ENCODE measurements around the gene TFPT.

TFPT gene

DNA sequence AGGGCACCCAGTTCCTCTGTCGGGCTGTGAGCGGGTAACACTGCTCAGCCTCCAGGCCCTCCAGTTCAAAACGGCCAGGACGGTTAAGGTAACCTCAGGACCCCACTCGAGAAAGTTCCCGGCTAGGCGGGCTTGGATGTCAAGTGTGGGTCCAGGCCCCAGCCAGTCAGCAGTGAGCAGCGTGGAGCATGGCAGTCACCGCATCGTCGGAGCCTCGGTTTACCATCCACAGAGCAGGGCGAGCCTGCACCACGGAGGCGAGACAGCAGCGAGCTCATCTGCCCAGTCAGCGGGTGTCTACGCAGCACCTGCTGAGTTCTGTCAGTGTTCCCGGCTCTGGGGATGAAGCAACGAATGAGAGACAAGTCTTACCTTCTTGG, 14.2 kb upstream of the TFPT start:
- in situ Hi-C loops (cut with MboI; ENCODE audit: low sequenced_read_pairs, unreplicated experiment), result no loop called here
- TF ChIP-seq, protein P1, sequence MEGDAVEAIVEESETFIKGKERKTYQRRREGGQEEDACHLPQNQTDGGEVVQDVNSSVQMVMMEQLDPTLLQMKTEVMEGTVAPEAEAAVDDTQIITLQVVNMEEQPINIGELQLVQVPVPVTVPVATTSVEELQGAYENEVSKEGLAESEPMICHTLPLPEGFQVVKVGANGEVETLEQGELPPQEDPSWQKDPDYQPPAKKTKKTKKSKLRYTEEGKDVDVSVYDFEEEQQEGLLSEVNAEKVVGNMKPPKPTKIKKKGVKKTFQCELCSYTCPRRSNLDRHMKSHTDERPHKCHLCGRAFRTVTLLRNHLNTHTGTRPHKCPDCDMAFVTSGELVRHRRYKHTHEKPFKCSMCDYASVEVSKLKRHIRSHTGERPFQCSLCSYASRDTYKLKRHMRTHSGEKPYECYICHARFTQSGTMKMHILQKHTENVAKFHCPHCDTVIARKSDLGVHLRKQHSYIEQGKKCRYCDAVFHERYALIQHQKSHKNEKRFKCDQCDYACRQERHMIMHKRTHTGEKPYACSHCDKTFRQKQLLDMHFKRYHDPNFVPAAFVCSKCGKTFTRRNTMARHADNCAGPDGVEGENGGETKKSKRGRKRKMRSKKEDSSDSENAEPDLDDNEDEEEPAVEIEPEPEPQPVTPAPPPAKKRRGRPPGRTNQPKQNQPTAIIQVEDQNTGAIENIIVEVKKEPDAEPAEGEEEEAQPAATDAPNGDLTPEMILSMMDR (IDR thresholded peaks at IDR 0.05; ENCODE audit: borderline replicate concordance, control extremely low read depth, extremely low read depth, insufficient read depth, missing control alignments), result no peak

DNA sequence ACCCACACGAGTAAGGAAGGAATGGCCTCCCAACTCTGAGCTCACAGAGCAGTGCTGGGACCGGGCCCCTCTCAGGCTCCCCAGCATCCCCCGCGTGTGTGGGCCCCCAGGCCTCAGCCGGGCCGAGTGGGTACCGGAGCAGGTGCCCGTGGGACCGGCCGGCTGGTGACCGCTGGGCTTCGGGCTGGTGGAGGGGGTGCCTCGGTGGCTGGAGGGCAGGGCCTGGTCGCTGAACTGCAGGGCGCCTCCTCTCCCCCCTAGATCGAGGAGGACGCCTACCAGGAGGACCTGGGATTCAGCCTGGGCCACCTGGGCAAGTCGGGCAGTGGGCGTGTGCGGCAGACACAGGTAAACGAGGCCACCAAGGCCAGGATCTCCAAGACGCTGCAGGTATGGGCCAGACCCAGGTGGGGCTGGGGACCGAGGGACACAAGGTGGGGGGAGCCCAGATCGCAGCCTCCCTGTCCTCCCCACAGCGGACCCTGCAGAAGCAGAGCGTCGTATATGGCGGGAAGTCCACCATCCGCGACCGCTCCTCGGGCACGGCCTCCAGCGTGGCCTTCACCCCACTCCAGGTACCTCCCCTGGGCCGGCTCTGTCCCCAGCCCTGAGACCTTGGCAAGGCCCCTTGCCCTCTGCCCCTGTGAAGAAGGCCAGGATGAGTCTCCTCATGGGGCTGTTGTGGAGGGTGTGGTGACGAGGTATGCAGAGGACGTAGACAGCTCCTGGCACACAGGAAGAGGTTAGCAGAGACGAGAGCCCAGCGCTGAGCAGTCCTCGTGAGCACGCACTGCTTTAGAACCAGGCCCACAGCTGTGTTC, 13.5 kb upstream of the TFPT start:
- in situ Hi-C loops (cut with MboI; ENCODE audit: low sequenced_read_pairs, unreplicated experiment), result no loop called here
- DNase-seq (ENCODE audit: low spot score), result no peak
- TF ChIP-seq, protein P1 (IDR thresholded peaks at IDR 0.05; ENCODE audit: borderline replicate concordance, control extremely low read depth, extremely low read depth, insufficient read depth, missing control alignments), result no peak

More for the DNA sequence above, 14.2 kb upstream of the TFPT start:
- no peak for DNase-seq (ENCODE audit: low spot score)

DNA sequence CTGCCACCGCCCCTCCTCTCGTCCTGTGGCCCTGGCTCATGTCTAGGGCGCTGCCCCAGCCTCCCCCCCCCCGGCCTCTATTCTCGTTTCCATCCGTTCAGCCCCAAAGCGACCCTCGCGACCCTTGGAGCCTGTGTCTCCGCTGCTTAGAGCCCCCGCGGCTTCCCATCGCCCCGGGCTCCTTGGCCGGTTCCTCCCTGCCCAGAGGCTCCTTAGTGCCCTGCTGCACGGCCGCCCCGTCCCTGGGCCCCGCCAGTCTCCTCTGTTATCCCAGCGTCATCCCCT, 12.9 kb upstream of the TFPT start:
- in situ Hi-C loops (cut with MboI; ENCODE audit: low sequenced_read_pairs, unreplicated experiment), result no loop called here
- DNase-seq (ENCODE audit: low spot score), result no peak
- TF ChIP-seq, protein P1 (IDR thresholded peaks at IDR 0.05; ENCODE audit: borderline replicate concordance, control extremely low read depth, extremely low read depth, insufficient read depth, missing control alignments), result no peak

DNA sequence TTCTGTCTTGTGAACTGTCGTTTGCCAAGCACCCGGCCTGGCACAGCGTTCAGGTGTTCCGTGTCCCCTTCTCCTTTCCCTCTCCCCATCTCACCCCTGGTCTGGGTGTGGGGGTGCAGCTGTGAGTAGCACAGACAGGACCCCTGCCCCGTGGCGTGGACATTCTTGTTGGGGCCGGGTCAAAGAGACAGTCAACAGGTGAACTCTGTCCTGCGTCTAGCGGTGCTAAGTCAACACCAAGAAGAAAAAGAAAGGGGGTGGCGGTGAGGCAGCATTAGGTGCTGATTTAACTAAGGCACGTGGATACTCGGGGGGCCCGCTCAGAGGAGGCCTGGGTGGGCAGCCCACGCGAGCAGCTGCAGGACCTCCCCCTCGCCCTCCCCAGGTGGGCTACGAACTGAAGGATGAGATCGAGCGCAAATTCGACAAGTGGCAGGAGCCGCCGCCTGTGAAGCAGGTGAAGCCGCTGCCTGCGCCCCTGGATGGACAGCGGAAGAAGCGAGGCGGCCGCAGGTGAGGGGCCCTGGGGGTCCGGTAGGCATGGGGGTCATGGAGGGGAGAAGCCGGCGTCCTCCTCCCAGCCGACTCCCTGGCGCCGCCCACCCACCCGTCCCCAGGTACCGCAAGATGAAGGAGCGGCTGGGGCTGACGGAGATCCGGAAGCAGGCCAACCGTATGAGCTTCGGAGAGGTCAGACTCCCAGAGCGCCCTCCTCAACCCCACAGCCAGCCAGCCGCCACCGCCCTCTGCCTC, 12.4 kb upstream of the TFPT start:
- DNase-seq (ENCODE audit: low spot score), result no peak
- TF ChIP-seq, protein P1 (IDR thresholded peaks at IDR 0.05; ENCODE audit: borderline replicate concordance, control extremely low read depth, extremely low read depth, insufficient read depth, missing control alignments), result no peak
- in situ Hi-C loops (cut with MboI; ENCODE audit: low sequenced_read_pairs, unreplicated experiment), result no loop called here

DNA sequence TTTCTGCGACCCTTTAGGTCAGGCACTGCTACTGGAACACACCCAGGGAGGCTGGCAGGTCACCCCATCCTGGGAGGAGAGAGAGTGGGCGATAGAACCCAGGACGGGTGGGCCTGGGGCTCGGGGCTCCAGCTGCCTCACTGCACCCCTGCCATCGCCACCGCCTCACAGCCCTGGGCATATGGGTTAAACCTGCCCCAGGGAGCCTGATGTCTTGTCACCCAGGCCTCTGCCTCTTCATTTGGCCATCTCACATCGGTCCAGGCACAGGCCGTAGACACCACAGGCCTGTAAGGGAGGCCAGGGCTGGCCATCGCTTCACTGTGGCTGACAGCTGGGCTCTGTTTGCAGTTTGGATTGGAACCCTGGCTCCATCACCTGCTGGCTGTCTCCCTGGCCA, 10.3 kb upstream of the TFPT start:
- no peak for DNase-seq (ENCODE audit: low spot score)
- in situ Hi-C loops (cut with MboI; ENCODE audit: low sequenced_read_pairs, unreplicated experiment), result no loop called here
- TF ChIP-seq, protein P1 (IDR thresholded peaks at IDR 0.05; ENCODE audit: borderline replicate concordance, control extremely low read depth, extremely low read depth, insufficient read depth, missing control alignments), result no peak

DNA sequence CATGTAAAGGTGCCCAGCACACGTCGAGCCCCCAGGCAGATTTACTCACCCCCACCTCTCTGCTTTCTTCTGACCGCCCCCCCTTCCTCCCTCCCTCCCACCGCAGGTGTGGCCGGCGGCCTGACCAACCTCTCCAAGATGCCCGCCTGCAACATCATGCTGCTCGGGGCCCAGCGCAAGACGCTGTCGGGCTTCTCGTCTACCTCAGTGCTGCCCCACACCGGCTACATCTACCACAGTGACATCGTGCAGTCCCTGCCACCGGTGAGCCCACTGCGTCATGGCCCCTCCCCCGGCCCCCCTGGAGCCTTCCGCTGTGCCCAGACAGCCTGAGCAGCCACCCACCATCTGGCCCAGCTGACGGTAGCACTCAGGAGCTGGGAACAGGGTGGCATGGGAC, 8.9 kb upstream of the TFPT start:
- DNase-seq (ENCODE audit: low spot score), result no peak
- TF ChIP-seq, protein P1 (IDR thresholded peaks at IDR 0.05; ENCODE audit: borderline replicate concordance, control extremely low read depth, extremely low read depth, insufficient read depth, missing control alignments), result no peak
- in situ Hi-C loops (cut with MboI; ENCODE audit: low sequenced_read_pairs, unreplicated experiment), result no loop called here
